ENCODE results near the gene TNNI3K. TPM values are rescaled to one million over a fixed set of nuclear protein-coding genes. Genes with fewer than 3 reads are reported as not detected.

The TNNI3K gene
- total RNA-seq, 2 donors from 2014 or later = 11.5 TPM; not detected in 1

DNA sequence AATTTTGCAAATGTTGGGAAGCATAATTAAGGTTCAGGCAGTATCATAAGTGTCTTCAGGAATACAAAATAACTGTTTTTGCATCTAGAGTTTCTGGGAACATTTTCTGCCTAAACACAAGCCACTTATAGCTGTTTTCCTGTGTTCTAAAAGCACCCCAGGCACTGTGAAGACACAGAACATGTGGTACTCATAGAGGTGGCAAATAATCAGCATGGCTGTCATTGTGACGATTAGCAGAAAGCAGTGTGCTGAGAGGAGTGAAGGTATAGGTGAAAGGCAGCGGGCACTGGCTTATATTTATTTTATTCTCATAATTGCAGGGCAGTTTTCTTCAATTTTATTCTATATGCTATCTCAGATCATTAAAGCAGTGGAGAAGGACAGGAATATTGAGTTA, 157.7 kb downstream of the TNNI3K start:
- Histone ChIP-seq H3K27me3 (no peaks in the 10 kb centered on the region), H3K27ac (no peak overlapping the region), H3K4me1 (no peaks in the 10 kb centered on the region), H3K36me3 (replicated peaks in 1 of 2; ENCODE audit: insufficient read depth in 1 of 2, low read depth in 2 of 2) (no peaks in the 10 kb centered on the region), H3K9me3 (no peaks in the 10 kb centered on the region), H3K4me3 (no peak overlapping the region)
- DNase-seq = no peak
- TF ChIP-seq, protein P1, sequence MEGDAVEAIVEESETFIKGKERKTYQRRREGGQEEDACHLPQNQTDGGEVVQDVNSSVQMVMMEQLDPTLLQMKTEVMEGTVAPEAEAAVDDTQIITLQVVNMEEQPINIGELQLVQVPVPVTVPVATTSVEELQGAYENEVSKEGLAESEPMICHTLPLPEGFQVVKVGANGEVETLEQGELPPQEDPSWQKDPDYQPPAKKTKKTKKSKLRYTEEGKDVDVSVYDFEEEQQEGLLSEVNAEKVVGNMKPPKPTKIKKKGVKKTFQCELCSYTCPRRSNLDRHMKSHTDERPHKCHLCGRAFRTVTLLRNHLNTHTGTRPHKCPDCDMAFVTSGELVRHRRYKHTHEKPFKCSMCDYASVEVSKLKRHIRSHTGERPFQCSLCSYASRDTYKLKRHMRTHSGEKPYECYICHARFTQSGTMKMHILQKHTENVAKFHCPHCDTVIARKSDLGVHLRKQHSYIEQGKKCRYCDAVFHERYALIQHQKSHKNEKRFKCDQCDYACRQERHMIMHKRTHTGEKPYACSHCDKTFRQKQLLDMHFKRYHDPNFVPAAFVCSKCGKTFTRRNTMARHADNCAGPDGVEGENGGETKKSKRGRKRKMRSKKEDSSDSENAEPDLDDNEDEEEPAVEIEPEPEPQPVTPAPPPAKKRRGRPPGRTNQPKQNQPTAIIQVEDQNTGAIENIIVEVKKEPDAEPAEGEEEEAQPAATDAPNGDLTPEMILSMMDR (IDR thresholded peaks at IDR 0.05) = no peak
- TF ChIP-seq POLR2A (IDR thresholded peaks at IDR 0.05) = no peak
- intact Hi-C loops (cut with DNase I) = no loop called here
- WGBS, 2 donors = 45 to 52% methylated on average over 2 of the region's 2 CpGs
- ATAC-seq = no peak

DNA sequence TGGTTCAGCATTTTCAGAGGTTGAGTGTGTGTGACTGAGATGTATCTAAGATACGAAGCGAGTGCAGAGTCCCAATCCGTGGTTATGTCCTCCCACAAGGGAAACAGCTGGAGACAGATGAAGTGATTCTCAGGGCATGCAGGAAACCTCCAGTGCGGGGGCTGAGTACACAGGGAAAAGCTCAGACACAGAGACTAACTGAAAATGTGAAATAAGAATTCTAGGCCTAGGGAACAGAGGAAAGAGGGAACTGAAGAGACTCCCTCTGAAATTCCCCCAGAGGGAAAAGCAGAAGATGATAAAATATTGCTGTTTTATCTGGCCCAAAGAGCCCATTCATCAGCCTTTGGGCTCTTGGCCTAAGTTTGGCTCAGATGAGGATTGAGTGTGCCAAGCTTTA, 160.4 kb downstream of the TNNI3K start:
- H3K4me1 ChIP-seq = no peaks in the 10 kb centered on the region
- WGBS, 2 donors = 45 to 48% methylated on average over 4 of the region's 4 CpGs
- H3K27me3 ChIP-seq = no peaks in the 10 kb centered on the region
- DNase-seq = peak in 2 of 4 donors; percentile 13 to 29
- H3K36me3 ChIP-seq (replicated peaks in 1 of 2; ENCODE audit: insufficient read depth in 1 of 2, low read depth in 2 of 2) = no peaks in the 10 kb centered on the region
- H3K9me3 ChIP-seq = no peaks in the 10 kb centered on the region
- intact Hi-C loops (cut with DNase I) = no loop called here
- H3K27ac ChIP-seq = peak overlapping the region in 1 of 4 donors; percentile 16
- TF ChIP-seq POLR2A (IDR thresholded peaks at IDR 0.05) = no peak
- TF ChIP-seq, protein P1 (IDR thresholded peaks at IDR 0.05) = no peak
- ATAC-seq = peak; percentile 42
- H3K4me3 ChIP-seq = no peak overlapping the region

DNA sequence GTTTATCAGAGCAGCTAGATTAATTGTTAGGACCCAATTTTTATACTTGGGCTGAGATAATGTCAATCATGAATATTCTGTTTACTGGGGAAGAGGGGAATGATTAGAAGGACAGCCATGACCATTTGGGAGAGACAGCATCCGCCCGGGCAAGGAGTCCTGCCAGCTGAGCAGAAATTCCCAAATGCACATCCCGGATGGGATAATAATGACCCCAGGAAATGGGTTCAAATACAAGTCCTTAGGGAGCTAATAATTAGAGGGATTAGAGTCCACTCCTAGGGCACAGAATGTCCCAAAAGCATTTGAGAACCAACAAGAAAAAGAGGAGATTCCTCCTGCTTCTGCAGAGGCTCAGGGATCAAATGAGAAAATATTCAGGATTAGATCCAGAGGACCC, 161.3 kb downstream of the TNNI3K start:
- DNase-seq (peak in 1 of 4 donors; percentile 8), ATAC-seq (peak; percentile 53)
- no peaks in the 10 kb centered on the region for H3K36me3 ChIP-seq (replicated peaks in 1 of 2; ENCODE audit: insufficient read depth in 1 of 2, low read depth in 2 of 2)
- H3K27ac ChIP-seq = peak overlapping the region in 1 of 4 donors; percentile 16
- intact Hi-C loops (cut with DNase I) = no loop called here
- no peaks in the 10 kb centered on the region for H3K9me3 ChIP-seq
- WGBS, 2 donors = 60 to 63% methylated on average over 3 of the region's 3 CpGs
- H3K27me3 ChIP-seq = no peaks in the 10 kb centered on the region
- no peak overlapping the region for H3K4me3 ChIP-seq
- no peaks in the 10 kb centered on the region for H3K4me1 ChIP-seq
- TF ChIP-seq, protein P1 (IDR thresholded peaks at IDR 0.05) = no peak
- TF ChIP-seq POLR2A (IDR thresholded peaks at IDR 0.05) = no peak

DNA sequence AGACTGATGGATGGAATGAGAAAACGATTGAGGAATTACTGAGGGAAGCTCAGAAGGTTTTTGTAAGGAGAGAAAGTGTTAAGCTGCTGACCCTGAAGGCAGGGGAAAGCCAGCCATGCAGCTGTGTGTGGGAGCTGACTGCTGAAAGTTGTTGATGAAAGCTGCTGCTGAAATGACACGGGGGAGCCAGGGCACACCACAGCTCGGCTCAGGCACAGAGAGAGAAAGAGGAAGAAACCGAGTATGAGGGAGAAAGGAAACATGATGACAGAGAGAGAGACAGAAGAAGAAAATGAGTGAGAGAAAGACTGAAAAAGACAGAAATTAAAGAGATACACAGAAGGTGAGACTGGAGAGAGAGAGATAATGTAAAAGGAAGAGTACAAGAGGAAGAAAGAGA, 161.7 kb downstream of the TNNI3K start:
- DNase-seq = peak in 1 of 4 donors; percentile 18
- Histone ChIP-seq H3K27ac (no peak overlapping the region), H3K27me3 (no peaks in the 10 kb centered on the region), H3K36me3 (replicated peaks in 1 of 2; ENCODE audit: insufficient read depth in 1 of 2, low read depth in 2 of 2) (no peaks in the 10 kb centered on the region), H3K4me3 (no peak overlapping the region), H3K4me1 (no peaks in the 10 kb centered on the region), H3K9me3 (no peaks in the 10 kb centered on the region)
- TF ChIP-seq, protein P1 (IDR thresholded peaks at IDR 0.05) = no peak
- TF ChIP-seq POLR2A (IDR thresholded peaks at IDR 0.05) = no peak
- intact Hi-C loops (cut with DNase I) = no loop called here
- no peak for ATAC-seq
- 9 to 10% methylated on average over 4 of the region's 4 CpGs for WGBS, 2 donors

DNA sequence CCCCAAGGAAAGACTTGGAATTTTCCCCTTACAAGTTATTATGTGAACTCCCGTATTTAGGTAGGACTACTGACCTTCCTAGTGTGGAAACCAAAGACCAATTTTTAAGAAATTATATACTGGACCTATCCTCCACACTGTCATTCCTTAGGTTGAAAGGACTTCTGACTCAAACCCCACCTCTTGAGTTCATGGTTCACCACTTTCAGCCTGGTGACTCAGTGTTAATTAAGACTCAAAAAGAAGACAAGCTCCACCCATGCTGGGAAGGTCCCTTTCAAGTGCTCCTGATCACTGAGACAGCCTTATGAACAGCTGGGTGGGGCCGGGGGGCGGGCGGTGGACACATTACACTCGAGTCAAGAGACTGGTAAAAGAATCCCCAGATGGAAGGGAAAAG, 164.1 kb downstream of the TNNI3K start:
- TF ChIP-seq, protein P1 (IDR thresholded peaks at IDR 0.05) = no peak
- no peak for TF ChIP-seq POLR2A (IDR thresholded peaks at IDR 0.05)
- ATAC-seq (no peak), DNase-seq (no peak)
- no peak overlapping the region for H3K27ac ChIP-seq
- H3K4me1 ChIP-seq = no peaks in the 10 kb centered on the region
- intact Hi-C loops (cut with DNase I) = no loop called here
- 75 to 78% methylated on average over 5 of the region's 5 CpGs for WGBS, 2 donors
- H3K27me3 ChIP-seq = no peaks in the 10 kb centered on the region
- no peaks in the 10 kb centered on the region for H3K9me3 ChIP-seq
- H3K4me3 ChIP-seq = no peak overlapping the region
- no peaks in the 10 kb centered on the region for H3K36me3 ChIP-seq (replicated peaks in 1 of 2; ENCODE audit: insufficient read depth in 1 of 2, low read depth in 2 of 2)
